Mucosa of descending colon (tissue), 3 donors: Measurements from ENCODE around the gene ATP5F1C. TPM values are rescaled to one million over a fixed set of nuclear protein-coding genes. Genes with fewer than 3 reads are reported as not detected.
A peak's percentile ranks its signal among the peaks of the same experiment; 100 is the strongest.

Experiments used
- ATAC-seq: fragments of 200-7000 bp; cut with Tn5 transposase; one replicate; pipeline ENCODE4 v1.9.1; 2020; ENCODE audit warnings: mild to moderate bottlenecking, moderate library complexity
- DNase-seq, 3 donors: peaks; one replicate each; pipeline ENCODE4 v3.0.0-alpha.2; 2020
- H3K36me3 ChIP-seq: fragments of 200-600 bp; one replicate; pipeline ENCODE4 v1.8.0; 2021; ENCODE audit warnings: low read depth, mild to moderate bottlenecking
- H3K4me1 ChIP-seq: fragments of 200-600 bp; one replicate; pipeline ENCODE4 v1.8.0; 2021; ENCODE audit warnings: low read depth, mild to moderate bottlenecking
- H3K4me3 ChIP-seq: fragments of 200-600 bp; one replicate; pipeline ENCODE4 v1.8.0; 2021; ENCODE audit warnings: mild to moderate bottlenecking
- H3K9me3 ChIP-seq: fragments of 200-600 bp; one replicate; pipeline ENCODE4 v1.8.0; 2021; ENCODE audit warnings: mild to moderate bottlenecking
- intact Hi-C, 2 donors: fragments of 100-400 bp; cut with DNase I in 1 of 2; cut with micrococcal nuclease in 1 of 2; formaldehyde crosslinking; loops; one replicate each; pipeline versions ENCODE4 v1.11.0 to v1.11.1; 2022; cut with DNase I, micrococcal nuclease
- total RNA-seq, 3 donors: library from RNA; stranded (reverse); fragmentation: NEBNext Ultra II Directional in 2 of 3; extraction: Animal tissue kit (Norgen Biotek cat#: 25700) in 2 of 3; gene quantifications; one replicate each; pipeline versions ENCODE4 v1.2.1 to v1.2.4, GENCODE V29; 2021 to 2023
- TF ChIP-seq, protein P1 (sequence below): fragments of 200-600 bp; IDR thresholded peaks from one replicate; pipeline ENCODE4 v1.8.0; 2022; ENCODE audit warnings: antibody characterized with exemption, mild to moderate bottlenecking
- donor health status: DM: no; HTN: no; CAD: no; lungs with moderate emphysema.
- donor health status: DM: no; HTN: no; CAD: no.
- donor health status: DM: no; HTN: yes; CAD: no.

ATP5F1C gene
- total RNA-seq, 3 donors from 2014 or later = 323 to 533 (median 462) TPM

GRCh38 chr10:7788639-7789286, 786 bp downstream of the ATP5F1C start:
- intact Hi-C loops = no loop called here
- peak; percentile 25 for ATAC-seq
- peaks cover 24% of the 10 kb centered on the region for H3K4me1 ChIP-seq
- no peaks in the 10 kb centered on the region for H3K9me3 ChIP-seq
- peak in 1 of 3 donors; percentile 26 for DNase-seq
- TF ChIP-seq, protein P1, sequence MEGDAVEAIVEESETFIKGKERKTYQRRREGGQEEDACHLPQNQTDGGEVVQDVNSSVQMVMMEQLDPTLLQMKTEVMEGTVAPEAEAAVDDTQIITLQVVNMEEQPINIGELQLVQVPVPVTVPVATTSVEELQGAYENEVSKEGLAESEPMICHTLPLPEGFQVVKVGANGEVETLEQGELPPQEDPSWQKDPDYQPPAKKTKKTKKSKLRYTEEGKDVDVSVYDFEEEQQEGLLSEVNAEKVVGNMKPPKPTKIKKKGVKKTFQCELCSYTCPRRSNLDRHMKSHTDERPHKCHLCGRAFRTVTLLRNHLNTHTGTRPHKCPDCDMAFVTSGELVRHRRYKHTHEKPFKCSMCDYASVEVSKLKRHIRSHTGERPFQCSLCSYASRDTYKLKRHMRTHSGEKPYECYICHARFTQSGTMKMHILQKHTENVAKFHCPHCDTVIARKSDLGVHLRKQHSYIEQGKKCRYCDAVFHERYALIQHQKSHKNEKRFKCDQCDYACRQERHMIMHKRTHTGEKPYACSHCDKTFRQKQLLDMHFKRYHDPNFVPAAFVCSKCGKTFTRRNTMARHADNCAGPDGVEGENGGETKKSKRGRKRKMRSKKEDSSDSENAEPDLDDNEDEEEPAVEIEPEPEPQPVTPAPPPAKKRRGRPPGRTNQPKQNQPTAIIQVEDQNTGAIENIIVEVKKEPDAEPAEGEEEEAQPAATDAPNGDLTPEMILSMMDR = no peak
- H3K4me3 ChIP-seq = peak overlapping the region; percentile 87
- H3K36me3 ChIP-seq = no peaks in the 10 kb centered on the region

GRCh38 chr10:7789390-7789789, 1.4 kb downstream of the ATP5F1C start:
- H3K4me3 ChIP-seq = no peak overlapping the region
- ATAC-seq (no peak), DNase-seq (peak in 1 of 3 donors; percentile 28)
- intact Hi-C loops = no loop called here
- H3K9me3 ChIP-seq = no peaks in the 10 kb centered on the region
- TF ChIP-seq, protein P1 = no peak
- no peaks in the 10 kb centered on the region for H3K36me3 ChIP-seq
- peaks cover 25% of the 10 kb centered on the region for H3K4me1 ChIP-seq

- DNase-seq (no peak), ATAC-seq (no peak)
- Histone ChIP-seq H3K4me1 (peaks cover 23% of the 10 kb centered on the region), H3K9me3 (no peaks in the 10 kb centered on the region), H3K36me3 (no peaks in the 10 kb centered on the region), H3K4me3 (no peak overlapping the region)
- TF ChIP-seq, protein P1 = no peak
- intact Hi-C loops = no loop called here
Observed at GRCh38 chr10:7792541-7792940, 4.6 kb downstream of the ATP5F1C start.

DNA sequence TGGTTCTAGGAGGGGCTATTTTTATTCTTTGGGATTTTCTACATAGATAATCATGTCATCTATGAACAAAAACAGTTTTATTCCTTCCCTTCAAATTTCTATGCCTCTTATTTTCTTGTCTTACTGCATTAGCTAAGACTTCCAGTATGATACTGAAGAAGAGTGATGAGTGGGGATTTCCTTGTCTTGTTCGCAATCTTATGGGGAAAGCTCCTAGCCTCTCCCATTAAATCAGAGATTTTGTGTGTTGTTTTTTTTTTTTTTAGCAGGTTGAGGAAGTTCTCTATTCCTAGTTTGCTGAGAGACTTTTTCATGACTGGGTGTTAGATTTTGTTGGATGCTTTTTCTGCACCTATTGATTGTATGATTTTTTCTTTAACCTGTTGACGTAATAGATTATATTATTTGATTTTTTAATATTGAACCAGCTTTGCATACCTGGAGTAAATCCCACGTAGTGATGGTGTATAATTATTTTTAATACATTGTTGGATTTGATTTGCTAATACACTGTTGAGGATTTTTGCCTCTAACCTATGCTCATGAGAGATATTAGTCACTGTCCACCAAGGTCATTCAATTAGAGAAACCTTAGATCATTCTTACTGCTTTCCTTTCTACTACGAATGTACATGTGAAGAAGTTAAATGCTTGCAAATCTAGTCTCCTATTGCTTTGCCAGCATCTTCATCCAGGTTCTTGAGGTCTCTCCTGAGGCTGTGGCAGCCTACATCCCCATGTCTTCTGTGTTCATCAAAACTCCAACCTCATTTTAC, 6.5 kb downstream of the ATP5F1C start:
- peaks cover 19% of the 10 kb centered on the region for H3K4me1 ChIP-seq
- ATAC-seq (no peak), DNase-seq (no peak)
- TF ChIP-seq, protein P1 = no peak
- H3K4me3 ChIP-seq = no peak overlapping the region
- intact Hi-C loops = no loop called here
- peaks cover 1% of the 10 kb centered on the region for H3K36me3 ChIP-seq
- no peaks in the 10 kb centered on the region for H3K9me3 ChIP-seq

- Histone ChIP-seq H3K4me3 (no peak overlapping the region), H3K9me3 (no peaks in the 10 kb centered on the region), H3K36me3 (peaks cover 8% of the 10 kb centered on the region), H3K4me1 (peaks cover 7% of the 10 kb centered on the region)
- ATAC-seq (peak; percentile 74), DNase-seq (no peak)
- intact Hi-C loops = no loop called here
- TF ChIP-seq, protein P1 = no peak
Observed at GRCh38 chr10:7795605-7796004, 7.6 kb downstream of the ATP5F1C start.
